A673 (cell line): ENCODE data around the gene PSMD11.

Experiments used
- CTCF ChIP-seq: fragments of 300-800, 200-600 bp; sonication (generic); conservative IDR thresholded peaks from 2 replicates; pipeline ENCODE4 v1.5.1; 2017; ENCODE audit warnings: low read depth, mild to moderate bottlenecking, antibody characterized with exemption, low read length, moderate library complexity, mixed read lengths
- EZH2 ChIP-seq: fragments of 200-600 bp; sonication (generic); IDR thresholded peaks from 2 replicates; pipeline ENCODE4 v1.6.1; 2017; ENCODE audit warnings: borderline replicate concordance, low read depth, mild to moderate bottlenecking, mixed read lengths, antibody characterized with exemption, low read length; ENCODE audit not compliant: poor library complexity, severe bottlenecking

- TF ChIP-seq EZH2 (no peak), CTCF (no peak)
These were observed 69.3 kb downstream of the PSMD11 start for GRCh38 chr17:32513579-32513978.
